Amniotic epithelial cell (primary cell): Measurements from ENCODE around the gene RXFP3.
"Not testable (repeated sequence)": the region's sequence is repeated elsewhere in the genome, so short reads cannot be mapped to it uniquely, and the experiment has no call there.

Experiments used
- DNase-seq: peaks from one replicate; pipeline ENCODE4 v3.0.0-alpha.2; 2010; ENCODE audit warnings: low read depth

RXFP3 gene

DNA sequence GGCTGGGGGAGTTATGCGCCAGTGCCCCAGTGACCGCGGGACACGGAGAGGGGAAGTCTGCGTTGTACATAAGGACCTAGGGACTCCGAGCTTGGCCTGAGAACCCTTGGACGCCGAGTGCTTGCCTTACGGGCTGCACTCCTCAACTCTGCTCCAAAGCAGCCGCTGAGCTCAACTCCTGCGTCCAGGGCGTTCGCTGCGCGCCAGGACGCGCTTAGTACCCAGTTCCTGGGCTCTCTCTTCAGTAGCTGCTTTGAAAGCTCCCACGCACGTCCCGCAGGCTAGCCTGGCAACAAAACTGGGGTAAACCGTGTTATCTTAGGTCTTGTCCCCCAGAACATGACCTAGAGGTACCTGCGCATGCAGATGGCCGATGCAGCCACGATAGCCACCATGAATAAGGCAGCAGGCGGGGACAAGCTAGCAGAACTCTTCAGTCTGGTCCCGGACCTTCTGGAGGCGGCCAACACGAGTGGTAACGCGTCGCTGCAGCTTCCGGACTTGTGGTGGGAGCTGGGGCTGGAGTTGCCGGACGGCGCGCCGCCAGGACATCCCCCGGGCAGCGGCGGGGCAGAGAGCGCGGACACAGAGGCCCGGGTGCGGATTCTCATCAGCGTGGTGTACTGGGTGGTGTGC lies at the start of gene RXFP3:
TSS of gene RXFP3 (plus strand) at position 6 of the 636 bp plus-strand sequence. CDS start at position 361, 355 bp downstream.
- peak; percentile 47 for DNase-seq

DNA sequence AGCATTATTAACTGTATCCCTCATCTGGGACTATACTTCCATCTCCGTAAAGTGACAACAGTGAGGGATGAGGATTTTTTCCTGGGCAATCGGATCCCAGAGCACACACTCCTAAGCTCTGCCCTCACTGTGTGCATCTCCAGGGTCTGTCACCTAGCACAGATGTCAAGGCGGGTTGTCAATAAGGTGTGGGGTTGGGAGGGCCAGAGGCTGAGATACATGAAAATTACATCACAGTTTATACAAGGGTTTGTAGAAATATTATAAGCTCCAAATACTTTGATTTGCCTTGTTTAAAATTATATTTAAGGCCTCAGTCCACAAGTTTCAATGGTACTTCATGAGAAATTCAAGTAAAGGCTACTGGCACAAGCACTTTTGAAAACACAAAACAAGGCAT lies 48.9 kb upstream of the RXFP3 start:
- DNase-seq: no peak

- DNase-seq: peak; percentile 69
Observed at GRCh38 chr5:33888587-33888986, 47.6 kb upstream of the RXFP3 start.

DNA sequence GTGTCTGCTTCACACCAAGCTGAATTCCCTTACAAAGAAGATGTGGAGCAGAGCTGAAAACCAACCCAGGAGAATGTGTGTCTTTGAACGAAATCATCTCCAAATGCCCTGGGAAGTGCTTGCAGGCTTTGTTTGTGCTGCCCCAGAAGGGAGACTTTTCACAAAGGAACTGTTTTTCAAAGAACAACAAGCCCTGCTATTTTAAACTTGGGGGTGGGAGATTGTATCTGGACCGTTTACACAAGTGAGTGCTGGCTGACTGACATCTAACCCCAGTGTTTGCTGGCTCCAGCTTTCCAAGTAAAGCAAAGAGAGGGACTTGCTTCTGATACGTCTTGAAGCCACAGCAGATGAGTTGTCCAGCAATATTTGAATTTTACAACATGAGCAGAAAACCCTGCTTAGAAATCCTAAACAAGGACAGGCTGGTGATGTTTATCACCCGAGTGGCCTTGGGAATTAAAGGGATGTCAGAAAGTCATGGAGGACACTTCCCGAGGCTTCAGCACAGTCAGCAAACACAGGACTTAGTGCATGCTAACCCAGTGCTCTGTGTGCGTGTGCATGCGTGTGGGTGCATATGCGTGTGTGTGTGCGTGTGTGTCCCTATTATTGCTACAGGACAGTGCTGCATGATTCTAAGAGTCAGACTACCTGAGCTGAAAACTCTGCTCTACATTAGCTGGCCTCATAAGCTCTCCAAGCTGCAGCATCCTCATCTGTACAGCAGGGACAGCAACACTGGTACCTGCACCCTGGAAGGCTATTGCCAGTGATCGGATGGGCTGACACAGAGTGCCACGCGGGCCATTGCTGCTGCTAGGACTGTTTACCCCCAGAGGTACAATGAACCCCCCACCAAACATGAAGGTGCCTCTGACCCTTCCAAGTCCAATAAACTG lies 45.8 kb upstream of the RXFP3 start:
- peak; percentile 38 for DNase-seq

- DNase-seq: no peak
Observed at GRCh38 chr5:33891446-33891787, 44.8 kb upstream of the RXFP3 start.

GRCh38 chr5:33891788-33892619 lies 44.2 kb upstream of the RXFP3 start, which contains the start of gene ADAMTS12:
ADAMTS12 (minus strand) TSS chr5:33891990; CDS start chr5:33891856, 134 bp downstream.
- DNase-seq: peak; percentile 45

DNA sequence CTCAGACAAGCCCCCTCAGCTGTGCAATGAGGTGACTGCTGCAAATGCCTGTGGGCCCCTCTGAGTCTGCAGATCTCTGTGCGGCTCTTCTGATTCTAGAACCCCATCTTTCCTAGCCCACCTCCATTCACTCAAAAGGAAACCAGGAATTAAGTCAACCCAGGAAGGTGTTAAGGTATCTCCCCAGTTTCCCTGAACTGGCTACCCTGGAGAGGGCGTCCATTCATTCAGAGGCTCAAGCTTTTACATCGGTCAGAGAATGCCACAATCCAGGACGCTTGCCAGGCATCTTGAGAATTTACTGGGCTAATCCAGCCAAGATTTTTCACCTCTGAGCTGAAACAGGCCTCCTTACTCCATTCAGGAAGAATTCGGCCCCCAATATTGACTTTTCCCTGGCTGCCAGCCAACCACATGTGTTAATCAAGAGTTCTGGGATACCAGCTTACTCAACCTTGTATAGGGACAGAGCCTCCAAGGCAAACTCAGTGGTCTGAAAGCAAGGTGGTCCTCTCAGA lies 43.5 kb upstream of the RXFP3 start:
- peak; percentile 96 for DNase-seq

- DNase-seq: peak; percentile 69
Observed at GRCh38 chr5:33894566-33894965, 41.6 kb upstream of the RXFP3 start.

DNA sequence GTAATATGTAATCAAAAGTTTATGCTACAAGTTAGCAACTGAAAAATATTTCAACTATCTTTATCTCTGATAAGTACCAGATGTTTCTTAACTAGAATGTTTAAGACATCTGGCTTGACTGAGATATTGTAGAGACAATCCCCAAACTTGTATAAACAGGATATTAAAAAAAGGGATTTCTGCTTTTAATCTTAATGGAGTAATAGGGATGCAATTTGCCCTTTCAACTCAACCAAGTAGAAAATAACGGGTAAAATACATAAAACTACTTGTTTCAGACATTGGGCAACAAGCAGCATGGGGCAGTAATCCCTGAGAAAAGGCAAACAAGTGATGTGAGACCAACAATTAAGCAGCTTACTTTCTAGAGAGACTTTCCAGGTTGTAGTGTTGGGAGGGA lies 35.0 kb upstream of the RXFP3 start:
- peak; percentile 53 for DNase-seq

DNA sequence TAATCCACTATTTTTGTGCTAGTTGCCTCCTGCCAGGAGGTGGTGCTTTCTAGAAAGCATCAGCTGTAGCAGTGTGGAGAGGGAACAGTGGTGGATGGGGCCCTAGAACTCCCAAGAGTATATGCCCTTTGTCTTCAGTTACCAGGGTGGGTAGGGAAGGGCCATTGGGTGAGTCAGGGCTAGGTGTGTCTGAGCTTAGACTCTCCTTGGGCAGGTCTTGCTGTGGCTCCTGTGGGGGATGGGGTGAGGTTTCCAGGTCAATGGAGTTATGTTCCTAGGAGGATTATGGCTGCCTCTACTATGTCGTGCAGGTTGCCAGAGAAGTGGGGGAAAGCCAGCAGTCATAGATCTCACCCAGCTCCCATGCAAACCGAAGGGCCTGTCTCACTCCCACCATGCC lies 33.1 kb upstream of the RXFP3 start:
- DNase-seq: no peak

GRCh38 chr5:33905381-33905780 lies 30.8 kb upstream of the RXFP3 start:
- peak; percentile 11 for DNase-seq

DNA sequence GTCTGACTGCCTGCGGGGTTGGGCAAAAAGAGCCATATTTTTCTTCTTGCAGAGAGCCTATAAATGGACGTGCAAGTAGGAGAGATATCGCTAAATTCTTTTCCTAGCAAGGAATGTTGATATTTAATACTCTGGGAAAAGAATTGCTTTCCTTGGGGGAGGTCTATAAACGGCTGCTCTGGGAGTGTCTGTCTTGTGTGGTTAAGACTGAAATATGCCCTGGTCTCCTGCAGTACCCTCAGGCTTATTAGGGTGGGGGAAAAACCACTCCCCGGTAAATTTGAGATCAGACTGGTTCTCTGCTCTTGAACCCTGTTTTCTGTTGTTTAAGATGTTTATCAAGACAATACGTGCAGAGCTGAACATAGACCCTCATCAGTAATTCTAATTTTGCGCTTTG lies 29.9 kb upstream of the RXFP3 start:
- DNase-seq: peak; percentile 22

- not testable (repeated sequence) for DNase-seq
Observed at GRCh38 chr5:33914844-33915243, 21.3 kb upstream of the RXFP3 start.

DNA sequence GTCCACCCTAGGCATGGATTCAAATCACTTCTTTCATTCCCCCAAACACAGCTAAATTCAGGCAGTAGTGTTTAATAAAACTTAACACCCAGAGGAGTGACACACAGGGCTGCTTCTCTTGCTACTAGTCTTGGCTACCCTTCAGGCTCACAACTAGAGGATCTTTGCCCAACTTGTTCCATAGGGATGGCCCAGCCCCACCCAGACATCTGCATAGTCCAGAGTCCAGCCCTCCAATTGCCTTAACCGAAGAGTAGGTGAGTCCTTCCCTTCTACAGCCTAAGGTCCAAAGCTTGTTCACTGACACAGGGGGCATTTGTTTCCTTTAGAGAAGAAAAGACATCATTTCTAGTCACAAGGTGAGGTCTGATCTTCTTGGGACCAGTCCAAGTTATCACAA lies 15.2 kb upstream of the RXFP3 start:
- no peak for DNase-seq

GRCh38 chr5:33925278-33925677 lies 10.9 kb upstream of the RXFP3 start:
- DNase-seq: no peak

GRCh38 chr5:33927685-33928084 lies 8.5 kb upstream of the RXFP3 start:
- no peak for DNase-seq

DNA sequence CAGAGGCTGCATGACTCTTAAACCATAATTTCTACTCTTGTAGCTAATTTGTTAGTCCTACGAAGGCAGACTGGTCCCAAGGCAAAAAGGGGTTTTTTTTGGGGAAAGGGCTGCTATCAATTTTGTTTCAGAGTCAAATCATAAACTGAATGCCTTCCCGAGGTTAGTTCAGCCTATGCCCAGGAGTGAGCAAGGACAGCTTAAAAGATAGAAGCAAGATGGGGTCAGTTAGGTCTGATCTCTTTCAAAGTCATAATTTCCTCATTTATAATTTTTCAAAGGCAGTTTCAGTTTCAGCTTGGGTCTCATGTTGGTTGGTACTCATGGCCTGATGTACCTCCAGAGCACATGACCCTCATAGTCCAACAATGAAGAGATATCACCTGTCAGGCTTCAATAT lies 7.9 kb upstream of the RXFP3 start:
- no peak for DNase-seq

DNA sequence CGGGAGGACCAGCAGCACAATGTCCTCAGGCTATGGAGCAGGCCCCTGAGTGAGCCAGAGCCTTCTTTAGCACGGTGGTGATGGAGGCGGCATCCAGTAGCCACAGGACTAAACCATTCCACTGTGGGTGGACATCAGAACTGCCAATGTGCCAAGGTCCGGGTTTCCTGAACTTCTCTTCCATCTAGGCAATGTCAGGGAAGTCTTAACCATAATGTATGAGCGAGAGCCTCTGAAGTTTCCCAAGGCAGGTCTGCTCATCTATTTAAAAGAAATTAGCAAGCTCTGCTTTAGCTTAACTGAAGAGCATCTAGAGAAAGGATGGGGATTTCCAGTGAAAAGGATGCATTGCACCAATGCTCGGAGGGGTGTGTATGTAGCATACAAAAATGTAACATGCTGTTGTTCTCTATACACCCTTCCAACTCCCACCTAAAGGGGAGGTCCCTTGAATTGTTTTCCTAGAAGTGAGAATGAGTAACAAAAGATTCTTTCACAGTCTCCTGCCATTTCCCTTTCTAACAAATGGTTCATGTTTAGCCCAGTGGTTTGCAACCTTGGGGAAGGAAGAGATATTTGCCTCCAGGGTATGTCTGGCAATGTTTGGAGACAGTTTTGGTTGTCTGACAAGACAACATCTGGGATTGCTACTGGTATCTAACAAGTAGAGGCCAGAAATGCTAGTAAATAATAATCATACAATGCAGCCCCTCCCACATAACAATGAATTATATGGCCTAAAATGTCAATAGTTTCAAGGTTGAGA lies 6.1 kb upstream of the RXFP3 start:
- no peak for DNase-seq

DNA sequence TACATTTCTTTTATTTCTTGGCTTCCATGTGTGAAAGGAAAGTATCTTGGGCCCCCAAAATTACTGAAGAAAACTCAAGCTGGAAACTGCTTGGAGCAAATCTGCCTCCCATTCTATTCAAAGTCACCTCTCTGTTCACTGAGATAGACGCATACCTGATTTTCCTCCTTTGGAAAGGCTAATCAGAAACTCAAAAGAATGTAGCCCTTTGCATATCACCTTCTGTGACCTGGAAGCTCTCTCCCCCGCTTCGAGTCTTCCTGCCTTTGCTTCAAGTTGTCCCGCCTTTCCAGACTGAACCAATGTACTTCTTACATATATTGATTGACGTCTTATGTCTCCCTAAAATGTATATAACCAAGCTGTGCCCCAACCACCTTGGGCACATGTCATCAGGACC lies 5.0 kb upstream of the RXFP3 start:
- DNase-seq: no peak

DNA sequence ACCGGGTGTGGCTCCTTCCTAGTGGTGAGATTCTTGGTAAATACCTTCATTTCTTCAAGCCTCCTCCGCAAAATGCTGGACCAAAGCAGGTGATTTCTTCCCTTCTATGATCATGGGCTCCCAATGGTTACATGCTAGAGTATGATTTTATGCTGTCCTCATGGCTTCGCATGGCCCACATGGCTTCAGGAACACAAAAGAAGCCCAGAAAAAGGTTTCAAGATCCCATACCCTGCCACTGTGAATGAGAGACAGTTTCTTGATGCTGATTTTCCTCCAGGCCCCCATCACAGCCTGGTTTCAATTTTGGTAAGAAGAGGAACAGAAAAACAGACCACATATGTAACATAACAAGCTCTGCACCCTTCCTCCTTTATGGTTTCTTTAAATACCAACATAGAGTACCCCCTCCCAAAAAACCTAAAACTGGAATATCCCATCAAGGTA lies 2.4 kb upstream of the RXFP3 start:
- no peak for DNase-seq

DNA sequence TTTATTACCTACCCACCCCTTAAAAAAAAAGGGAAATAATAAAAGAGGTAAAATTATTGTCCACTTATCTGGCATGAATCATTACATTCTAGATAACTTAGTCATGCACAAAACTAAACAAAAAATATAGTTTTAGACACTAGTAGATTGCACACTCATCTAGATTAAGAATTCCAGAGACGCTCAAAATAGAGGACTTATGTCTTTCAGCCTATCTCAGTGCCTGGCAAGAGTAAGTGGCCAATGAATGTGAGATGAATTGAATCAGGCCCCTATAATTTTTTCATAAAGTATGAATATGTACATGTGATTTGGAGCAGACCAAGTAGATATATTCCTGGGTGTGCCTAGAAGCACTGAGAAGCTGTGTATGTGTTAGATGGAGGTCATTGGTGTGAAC lies 2.0 kb upstream of the RXFP3 start:
- peak; percentile 27 for DNase-seq

GRCh38 chr5:33936004-33936380 lies 194 bp upstream of the RXFP3 start:
- peak; percentile 54 for DNase-seq
